Measurements from ENCODE around the gene FAM120B.

The FAM120B gene

DNA sequence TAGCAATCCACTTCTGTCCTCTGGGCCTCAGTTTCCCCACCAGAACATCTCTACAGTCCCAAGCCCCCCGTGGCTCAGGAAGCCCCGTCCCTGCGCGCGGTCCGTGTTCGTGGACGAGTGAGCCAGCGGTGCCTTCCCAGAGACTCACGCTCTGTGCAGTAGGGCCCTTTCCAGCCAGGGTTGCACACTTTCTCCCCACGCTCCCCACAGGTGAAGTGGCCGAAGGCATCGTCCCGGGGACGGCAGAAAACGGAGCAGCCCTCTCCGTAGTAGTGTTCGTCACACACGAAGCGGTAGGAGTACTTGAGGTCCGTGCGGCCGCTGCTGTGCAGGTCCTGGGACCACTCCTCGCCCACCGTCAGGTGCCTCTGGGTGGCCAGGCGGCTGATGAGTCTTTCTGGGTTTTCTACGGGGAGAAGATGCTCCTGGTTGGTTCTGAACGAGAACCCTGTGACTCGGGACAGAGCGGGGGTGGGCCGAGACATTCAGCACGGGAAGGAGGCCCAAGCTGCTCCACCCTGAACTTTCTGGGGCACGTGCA is 18.4 kb upstream of the FAM120B start:
- DNase-seq: no peak

DNA sequence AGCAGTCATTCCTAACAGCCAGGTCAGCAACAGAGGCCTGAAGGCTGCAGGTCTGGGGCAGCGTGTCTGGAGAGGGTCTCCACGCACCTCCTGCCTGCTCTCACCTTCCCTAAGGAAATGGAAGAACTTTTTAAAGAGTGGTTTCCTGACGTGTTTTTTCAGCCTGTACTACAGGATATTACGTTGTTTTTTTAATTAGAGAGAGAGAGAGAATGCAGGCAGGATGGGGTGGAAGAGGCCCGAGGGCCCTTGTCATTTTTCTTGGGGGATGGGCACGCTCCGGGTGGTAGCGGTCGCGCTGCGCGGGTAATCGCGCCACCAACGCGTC is 17.7 kb upstream of the FAM120B start:
- DNase-seq: no peak

DNA sequence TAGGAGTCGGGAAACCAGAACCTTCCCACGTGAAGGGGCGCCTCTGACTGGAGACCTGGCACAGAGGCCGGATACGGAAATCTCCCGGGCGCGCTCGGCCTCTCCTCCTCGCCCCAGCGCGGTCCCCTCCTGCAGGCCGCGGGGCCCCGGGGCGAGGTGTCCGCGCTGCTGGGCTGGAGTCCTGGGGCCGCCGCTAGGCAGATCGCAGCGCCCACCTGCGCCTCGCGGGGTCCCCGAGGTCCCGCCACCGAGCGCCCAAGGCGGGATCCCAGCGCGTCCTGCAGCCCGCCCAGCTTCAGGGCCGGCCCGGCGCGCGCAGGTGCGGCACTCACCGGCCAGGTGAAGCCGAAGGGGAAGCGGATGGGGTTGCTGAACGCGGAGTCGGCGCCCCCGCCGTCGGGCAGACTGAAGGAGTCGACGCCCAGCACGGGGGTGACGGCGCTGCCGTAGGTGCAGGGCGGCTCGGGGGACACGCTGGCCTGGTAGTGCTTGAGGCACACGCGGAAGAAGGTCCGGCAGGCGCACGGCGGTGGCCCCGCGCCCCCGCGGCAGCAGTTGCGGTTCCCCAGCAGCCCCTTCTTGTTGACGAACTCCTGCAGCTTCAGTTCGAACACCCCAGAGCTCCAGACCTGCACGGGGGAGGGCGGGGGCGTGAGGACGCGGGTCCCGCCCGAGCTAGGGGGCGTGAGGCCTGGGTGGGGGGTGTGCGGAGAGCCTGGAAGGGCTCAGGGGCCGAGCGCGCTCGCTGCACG is 17.2 kb upstream of the FAM120B start:
- DNase-seq: no peak

DNA sequence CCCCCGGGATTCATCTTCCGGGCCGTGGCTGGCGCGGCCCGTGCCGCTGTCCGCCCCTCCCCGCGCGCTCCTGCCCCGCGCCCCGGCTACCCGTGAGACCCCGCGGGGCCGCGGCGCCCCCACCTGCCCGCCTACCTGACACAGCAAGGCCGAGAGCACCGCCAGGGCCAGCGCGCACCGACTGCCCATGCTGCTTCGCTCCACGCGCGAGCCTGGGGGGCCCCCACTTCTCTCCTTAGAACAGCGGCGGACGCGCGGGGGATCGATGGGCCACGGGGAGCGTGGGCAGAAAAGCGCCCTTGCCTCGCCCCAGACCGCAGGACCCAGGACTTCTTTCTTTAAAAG is 16.6 kb upstream of the FAM120B start:
- no peak for DNase-seq

DNA sequence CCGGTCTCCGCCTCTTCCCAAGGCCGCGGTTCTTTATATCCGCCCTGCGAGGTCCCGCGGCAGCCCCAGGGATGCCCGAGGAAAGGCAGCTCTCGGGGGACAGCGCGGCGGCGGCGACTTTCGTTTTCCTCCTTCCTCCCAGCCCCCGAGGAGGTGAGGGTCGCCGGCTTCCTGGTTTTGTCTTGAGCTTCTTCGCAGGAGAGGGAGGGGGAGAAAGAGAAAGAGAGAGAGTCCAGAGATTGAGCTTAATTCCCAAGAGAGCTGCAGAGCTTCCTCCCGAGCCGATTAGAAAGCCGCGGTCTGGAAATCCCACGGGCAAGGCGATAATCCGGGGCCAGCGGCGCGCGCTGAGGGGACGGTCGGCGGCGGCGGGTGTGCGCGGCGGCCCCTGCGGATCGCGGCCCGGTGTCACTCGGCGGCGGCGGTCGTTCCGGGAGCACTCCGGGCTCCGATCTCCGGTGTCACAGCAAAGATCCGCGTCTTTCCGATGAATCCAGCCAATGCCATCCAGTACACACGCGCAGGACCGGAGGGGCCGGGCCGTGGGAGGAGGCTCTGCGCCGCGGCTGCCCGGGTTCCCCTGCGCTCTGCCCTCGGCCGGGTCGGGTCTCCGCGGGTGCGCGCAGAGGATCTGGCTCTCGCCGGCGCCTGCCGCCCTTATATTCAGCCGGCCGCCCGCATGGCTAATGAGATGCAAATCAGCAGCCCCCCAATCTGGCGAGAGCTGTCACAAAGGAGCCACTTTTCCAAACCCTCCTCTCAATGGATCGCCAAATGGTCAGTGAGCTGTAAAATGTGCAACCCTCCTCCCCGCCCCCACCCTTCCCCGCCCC is 16.0 kb upstream of the FAM120B start, which contains the start of gene DLL1:
Gene DLL1 (minus strand): TSS at position 783 of the 833 bp plus-strand sequence. CDS start 939 bp downstream, outside the sequence.
- DNase-seq: no peak

DNA sequence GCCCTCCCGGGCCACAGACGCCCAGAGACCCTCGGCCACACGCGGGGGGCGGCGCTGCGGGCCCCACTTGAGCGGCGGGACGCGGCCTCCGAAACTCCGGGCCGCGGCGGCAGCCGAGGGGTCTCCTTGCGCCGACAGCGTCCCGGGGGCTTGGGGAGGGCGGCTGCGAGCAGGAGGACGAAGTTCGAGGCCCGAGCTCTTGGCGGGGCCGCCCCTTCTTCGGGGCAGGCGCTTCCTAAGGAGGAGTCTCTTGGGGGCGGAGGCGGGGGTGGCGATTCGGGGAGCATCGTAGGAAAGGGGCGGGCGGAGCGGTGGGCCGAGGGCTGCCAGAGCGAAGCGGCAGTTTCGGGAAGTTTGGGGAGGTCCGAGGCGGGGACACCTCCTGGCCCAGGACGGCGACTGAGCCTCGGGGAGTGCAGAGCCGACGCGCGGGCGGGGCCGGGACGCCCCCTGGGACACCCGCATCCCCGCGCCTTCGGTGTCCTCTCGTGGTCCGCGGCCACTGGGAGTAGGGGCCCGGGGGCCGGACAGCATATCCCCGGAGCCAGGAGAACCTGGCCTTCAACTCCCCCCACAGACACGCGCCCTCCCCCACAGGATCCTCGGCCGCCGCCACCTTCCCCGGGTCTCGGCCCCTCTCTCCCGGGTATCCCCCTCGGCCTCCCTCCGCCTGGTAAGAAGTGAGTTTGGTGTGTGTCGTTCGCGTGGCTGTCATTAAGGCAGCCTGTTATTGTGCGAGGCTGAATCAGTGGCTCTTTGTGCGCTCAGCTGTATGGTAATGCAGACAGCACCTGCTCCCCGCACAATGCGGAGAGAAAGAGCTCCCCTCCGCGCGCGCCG is 15.1 kb upstream of the FAM120B start:
- peak; percentile 28 for DNase-seq

DNA sequence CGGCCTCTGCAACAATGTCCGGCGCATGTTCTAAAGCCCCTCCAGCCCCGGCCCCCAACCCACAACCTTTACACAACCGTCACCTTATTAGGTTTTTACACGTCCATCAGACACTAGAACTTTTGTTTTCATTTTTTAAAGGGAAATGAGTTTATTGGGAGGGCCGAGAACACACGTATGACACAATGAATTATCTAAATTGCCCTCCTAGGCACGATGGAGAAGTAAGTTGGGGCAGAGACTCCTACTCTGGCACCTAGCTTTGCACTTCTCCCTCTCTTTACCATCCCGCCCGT is 14.5 kb upstream of the FAM120B start:
- DNase-seq: no peak

DNA sequence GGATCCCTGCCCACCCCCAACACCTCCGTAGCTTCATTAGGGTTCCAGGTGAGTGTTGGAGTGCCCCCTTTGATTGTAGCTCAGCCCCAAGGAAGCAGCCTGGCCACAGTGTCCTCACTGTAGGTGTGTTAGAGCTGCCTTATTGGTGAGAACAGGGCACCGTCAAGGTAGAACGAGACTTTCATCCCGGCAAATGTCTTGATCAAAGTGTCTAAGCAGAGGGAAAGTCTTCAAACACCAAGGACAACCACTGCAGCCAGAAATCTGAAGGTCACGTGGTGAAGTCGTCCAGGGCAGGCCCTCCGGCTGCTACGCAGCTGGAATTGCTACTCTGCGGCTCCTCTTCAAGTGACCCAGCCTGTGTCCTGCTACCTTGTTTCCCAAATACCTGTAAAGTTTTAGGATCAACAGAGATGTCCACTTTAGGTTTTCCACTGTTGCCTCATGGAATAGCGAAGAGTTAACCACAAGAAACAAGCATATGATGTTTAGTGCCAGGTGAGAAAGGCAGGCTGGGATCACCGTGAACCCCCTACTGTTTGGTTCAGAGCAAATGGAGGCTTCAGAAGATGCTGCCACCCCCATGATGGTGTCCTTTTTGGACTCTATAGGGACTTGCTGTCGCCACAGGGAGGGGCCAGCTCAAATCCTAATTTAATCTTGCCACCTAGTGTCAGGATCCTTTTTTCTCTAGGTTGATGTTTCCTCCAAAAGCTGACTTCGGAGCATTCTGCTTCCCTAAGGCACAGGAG is 14.0 kb upstream of the FAM120B start:
- peak; percentile 48 for DNase-seq

DNA sequence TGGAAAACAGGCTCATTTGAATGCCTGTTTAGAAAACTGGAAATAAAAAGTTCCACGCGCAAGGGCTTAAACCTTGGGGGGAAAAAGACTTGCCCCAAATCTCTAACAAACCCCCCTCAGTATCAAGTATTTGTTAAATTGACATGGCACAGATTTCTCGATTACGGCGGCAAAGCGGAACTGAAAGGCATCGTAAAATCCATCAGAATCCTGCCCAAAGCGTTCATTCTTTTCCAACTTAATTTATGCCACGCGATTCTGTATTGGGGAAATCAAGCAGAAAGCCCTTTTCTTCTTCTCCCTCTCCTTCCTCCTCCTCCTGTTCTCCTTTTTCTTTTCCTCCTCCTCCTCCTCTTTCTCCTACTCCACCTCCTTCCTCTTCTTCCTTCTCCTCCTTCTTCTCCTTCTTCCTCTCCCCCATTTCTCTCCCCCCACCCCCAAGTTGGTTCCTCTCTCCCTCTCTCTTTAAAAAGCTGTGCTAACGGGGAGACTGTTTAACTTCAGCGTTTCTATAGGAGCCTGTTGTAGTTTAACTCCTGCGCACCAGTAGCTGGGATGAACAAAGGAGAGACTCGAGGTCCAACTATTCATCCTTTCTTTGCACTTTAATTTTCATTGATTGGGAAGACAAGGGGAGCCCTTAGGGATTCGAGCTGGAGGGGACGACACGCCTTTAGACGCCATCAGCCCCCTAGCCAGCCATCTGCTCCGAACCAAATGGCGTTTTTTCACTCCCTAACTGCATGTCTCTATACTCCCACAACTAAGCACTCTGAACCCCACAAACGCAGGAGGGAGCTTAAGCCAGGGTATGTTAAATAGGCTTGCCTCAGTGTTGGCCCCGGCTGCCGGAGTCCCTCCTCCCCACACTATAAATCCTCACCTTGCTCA is 13.0 kb upstream of the FAM120B start:
- peak; percentile 30 for DNase-seq

DNA sequence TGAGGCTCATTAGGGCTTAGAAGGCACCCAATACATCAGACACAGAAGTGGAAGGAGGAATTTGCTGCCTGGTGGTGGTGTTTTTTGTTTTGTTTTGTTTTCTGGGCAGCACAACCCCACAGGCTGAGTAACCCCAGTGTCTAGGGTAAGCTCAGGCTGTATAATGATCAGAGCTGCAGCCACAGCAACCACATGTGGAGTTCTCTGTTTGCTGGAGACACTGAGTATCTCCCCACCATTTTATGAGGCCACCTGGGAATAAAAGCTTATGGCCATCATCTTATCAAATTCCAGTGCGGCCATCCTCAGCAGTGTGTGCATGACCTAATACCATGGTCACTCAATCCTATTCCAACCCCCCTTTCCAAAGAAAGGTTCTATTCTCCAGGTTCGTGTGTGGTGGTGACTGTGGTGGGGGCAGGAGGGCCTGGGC is 12.2 kb upstream of the FAM120B start:
- no peak for DNase-seq

DNA sequence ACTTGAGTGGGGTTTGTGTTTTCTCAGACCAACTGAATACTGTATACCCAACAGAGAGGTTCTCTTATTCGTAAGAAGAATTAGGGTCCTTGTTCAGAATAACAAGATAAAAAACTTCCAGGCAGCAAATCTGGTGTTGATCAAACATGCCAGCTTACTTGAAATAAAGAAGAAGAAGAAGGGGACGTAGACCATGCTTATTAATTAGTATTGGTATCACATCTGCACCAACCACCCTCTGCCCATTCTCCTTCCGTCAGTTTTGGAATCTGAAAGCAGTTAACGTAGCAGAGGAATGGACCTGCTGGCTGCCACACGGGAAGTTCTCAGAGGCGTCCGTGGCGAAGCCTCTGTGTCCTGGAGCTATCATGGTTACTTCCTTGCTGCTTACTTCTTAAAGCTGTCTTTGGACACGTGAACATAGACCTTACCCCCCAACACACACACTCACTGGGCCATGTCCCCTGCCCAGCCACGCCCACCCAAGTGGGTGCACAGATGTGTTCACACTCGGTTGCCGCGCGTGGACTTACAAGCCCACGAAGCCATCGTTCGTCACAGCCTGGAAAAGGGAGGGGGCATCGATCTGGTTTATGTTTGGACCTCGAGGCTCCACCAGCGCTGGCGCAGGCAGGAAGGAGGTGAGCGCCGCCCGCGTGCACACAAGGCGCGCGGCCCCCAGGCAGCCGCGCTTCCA is 11.6 kb upstream of the FAM120B start:
- DNase-seq: no peak

DNA sequence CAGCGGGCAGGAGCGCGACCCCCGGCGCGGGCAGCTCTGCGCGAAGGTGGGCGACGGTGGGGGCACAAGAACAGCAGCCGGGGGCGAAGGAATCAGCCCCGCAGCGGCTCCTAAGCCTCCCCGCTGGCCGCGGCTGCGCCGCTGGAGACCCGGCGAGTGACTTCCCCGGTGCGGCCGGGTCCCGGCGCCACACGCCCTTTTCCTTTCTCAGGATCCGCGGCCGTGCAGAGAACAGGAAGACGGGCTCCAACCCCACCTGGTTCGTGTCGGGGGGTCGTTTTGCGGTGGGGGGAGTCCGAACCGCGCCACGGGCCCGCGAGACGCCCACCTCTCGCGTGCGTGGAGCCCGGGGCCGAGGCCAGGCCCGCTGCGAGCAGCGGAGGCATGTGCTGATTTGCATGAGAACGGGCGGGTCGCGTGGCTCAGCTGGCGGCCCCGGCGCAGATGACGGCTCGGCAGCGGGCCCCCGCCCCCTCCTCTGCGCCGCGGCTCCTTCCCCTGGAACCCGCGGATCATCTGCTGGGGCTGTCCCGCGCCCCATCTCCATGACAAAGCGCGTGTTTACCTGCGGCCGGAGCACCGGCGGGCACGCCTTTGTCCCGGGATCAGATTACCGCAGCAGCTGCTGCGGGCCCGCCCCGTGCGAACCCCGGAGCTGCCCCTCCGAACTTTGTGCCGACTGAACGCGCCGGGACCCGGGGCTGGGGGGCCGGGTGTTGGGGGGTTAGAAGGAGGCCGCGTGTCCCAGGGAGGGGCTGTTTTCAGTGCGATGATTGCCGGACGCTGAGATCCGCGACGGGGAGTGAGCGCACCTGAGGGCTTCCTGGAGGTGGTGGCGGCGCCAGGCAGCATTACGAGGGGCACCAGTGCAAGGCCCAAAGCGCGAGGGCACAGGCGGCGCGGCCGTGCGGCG is 10.8 kb upstream of the FAM120B start:
- no peak for DNase-seq

DNA sequence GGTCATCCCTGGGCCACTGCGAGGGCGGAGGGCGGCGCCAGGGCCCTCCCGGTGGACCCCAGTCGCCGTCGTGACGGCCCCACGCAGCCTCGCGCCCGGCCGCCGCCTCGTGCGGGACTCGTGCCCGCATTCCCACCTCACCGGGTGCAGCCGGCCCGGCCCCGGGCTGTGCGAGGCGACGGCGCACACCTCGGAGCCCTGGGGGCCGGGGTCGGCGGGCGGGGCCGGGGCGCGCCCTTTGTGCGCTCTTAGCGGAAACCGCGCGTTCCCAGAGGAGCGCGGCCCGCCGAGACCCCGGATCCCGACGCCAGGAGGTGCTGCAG is 10.2 kb upstream of the FAM120B start:
- DNase-seq: no peak

DNA sequence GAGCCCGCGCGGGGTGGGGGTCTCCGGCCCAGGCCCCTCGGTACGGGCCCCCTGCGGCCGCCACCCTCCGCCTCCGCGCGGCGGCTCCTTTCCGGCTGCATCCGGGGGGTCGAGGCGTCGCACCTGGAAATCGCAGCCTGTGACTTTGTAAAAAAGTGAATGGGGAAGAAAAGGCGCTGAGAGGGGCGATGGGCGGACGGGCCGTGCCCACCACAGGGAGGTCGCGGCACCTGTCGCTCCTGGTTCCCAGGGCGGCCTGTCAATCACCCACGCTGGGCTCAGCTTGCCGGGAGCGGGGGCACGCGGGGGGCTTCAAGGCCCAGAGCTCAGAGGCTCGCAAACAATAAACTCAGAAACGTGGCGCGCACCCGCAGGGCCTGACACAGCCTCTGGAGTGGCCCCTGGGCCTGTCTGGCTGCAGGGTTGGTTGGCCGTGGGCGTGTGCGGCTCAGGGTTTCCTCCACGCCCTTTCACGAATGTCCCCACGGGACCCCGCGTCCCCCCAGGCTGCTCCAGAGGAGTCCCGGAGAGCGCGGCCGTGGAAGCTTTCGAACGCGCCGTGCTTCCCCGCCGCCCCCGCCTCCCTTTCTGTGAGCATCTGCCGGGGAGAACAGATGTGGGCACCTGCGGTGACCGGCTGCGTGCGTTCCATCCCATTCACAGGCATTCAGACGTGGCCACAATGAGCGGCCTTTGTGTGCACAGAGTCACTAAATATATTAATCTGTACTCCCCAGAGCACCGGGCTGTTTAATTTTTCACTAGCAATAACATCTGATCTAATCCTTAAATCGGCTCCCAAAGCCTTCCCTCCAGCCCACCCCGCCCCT is 9.6 kb upstream of the FAM120B start:
- DNase-seq: no peak

DNA sequence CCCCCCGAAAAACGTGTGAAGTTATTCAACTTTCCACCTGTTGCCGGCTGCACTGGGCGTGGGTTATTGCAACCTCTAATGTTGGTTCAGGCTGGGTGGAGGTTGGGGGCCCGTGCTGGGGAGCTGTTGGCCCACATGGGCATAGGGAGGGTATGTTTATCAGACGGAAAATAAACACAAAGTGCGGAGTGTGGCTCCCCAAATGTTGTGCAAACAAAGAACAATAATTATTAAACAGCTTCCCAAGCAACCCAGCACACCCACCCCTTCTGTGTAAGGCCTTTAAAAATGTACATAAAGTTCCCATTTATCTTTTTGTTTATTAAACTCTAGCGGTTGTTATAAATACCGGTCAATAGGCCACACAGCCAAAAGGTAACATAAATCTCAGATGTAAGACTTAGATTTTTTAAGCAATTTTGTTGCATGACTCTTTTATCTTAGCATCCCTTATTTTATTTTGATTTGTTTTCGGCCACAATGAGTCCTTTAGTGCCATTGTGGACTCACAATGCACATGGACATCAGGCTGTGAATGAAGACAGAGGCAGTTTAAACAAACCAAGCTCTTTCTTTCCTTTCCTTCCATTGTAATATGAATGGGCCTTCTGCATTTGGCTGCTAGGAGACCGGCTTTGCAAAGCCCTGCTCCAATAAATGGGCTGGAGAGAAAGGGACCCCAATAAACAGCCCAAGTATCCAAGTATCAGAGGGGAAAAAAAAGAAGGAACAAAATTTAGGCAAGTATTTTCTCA is 8.8 kb upstream of the FAM120B start:
- no peak for DNase-seq

DNA sequence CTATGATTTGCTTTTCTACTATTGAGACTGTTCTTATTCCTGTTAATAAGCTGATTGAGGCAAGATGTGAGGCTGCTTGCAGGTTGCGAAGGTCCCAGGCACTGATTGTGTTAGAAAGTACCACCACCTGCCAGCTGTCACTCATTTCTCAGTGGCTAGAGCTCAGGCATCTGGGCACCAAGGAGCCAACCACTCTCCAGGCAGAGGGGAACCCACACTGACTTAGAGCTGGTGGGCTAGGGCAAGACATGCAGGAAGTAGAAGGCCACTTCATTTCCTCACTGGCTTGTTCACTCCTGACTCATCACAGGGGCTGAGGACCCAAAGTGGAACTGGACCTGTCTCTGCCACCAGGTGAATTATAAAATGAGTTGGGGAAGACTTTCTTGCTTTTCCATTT is 7.9 kb upstream of the FAM120B start:
- DNase-seq: no peak

DNA sequence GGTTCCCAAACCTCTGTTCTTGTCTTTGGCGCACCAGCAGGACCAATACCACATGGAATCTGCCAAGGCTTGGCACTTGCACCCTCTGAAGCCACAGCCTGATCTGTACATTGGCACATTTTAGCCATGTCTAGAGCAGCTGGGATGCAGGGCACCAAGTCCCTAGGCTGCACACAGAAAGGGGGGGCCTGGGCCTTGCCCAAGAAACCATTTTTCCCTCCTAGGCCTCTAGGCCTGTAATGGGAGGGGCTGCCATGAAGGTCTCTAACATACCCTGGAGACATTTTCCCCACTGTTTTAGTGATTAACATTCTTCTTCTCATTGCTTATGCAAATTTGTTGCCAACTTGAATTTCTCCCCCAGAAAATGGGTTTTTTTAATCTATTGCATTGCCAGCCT is 5.4 kb upstream of the FAM120B start:
- DNase-seq: no peak

DNA sequence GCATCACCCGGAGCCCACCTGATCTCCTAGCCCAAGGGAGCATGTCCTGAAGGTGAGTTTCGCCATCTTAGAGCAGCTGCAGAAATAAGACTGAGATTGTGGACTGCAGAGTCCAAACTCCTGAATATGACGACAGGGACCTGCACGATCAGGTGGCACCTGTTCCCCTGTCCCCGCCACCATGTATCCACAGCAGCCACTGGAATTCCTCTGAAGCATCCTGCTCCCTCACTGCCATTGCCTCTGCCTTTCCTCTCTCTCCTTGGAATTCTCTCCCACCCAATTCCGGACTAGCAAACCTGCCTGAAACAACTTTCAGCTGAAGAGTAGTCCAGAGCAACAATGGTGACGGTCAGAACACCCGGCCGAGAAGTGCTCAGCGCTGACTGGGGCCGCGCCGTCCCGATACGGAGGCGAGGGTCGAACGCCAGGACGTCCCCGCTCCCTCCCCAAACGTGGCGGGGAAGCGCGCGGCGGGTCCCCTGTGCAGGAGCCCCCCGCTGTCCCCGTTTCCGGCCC is 694 bp upstream of the FAM120B start:
- DNase-seq: no peak

Data from NCI-H1694 (cell line).